HK-2 (cell line): ENCODE measurements around the gene SLF1.

Experiments
- DNase-seq: peaks from one replicate; pipeline ENCODE4 v3.0.0-alpha.2; 2018; ENCODE audit not compliant: unreplicated experiment

SLF1 gene

GRCh38 chr5:94711785-94712184, 93.3 kb downstream of the SLF1 start:
- no peak for DNase-seq

GRCh38 chr5:94715768-94716167, 97.3 kb downstream of the SLF1 start:
- DNase-seq: no peak

- no peak for DNase-seq
Measured at GRCh38 chr5:94725142-94725541, 106.7 kb downstream of the SLF1 start.

GRCh38 chr5:94731471-94731870, 113.0 kb downstream of the SLF1 start:
- no peak for DNase-seq

- DNase-seq: no peak
Measured at GRCh38 chr5:94736498-94736897, 118.0 kb downstream of the SLF1 start.

GRCh38 chr5:94740286-94740685, 121.8 kb downstream of the SLF1 start:
- DNase-seq: no peak

- DNase-seq: no peak
Measured at GRCh38 chr5:94742852-94743251, 124.4 kb downstream of the SLF1 start.

GRCh38 chr5:94744906-94745305, 126.4 kb downstream of the SLF1 start:
- DNase-seq: no peak

GRCh38 chr5:94745786-94746730, 127.6 kb downstream of the SLF1 start:
- no peak for DNase-seq

- DNase-seq: no peak
Measured at GRCh38 chr5:94746731-94747124, 128.3 kb downstream of the SLF1 start.
